NK-92 treated with Interleukin-12 subunit alpha and Interleukin-12 subunit beta, amount 100 ng/mL, for 24 hours (cell line): Measurements from ENCODE around the gene SCRT2.
"Not testable (repeated sequence)": the region's sequence is repeated elsewhere in the genome, so short reads cannot be mapped to it uniquely, and the experiment has no call there.

Source experiments
- DNase-seq: peaks from one replicate; lab custom pipeline; 2025; lab: John Stamatoyannopoulos, UW

The SCRT2 gene

GRCh38 chr20:701401-702129, 26.0 kb upstream of the SCRT2 start:
- no peak for DNase-seq

- DNase-seq, result no peak
Measured at GRCh38 chr20:699811-700338, 24.3 kb upstream of the SCRT2 start.

- no peak for DNase-seq
Measured at GRCh38 chr20:699342-699741, 23.7 kb upstream of the SCRT2 start.

GRCh38 chr20:698276-698675, 22.7 kb upstream of the SCRT2 start:
- no peak for DNase-seq

GRCh38 chr20:697826-698225, 22.2 kb upstream of the SCRT2 start:
- DNase-seq, result no peak

- no peak for DNase-seq
Measured at GRCh38 chr20:695165-695866, 19.7 kb upstream of the SCRT2 start.

GRCh38 chr20:694496-694895, 18.9 kb upstream of the SCRT2 start:
- no peak for DNase-seq

- not testable (repeated sequence) for DNase-seq
Measured at GRCh38 chr20:693786-694185, 18.2 kb upstream of the SCRT2 start.

- DNase-seq, result no peak
Measured at GRCh38 chr20:692044-692443, 16.4 kb upstream of the SCRT2 start.

GRCh38 chr20:689947-690346, 14.3 kb upstream of the SCRT2 start:
- no peak for DNase-seq

- no peak for DNase-seq
Measured at GRCh38 chr20:689348-689747, 13.7 kb upstream of the SCRT2 start.

- DNase-seq, result no peak
Measured at GRCh38 chr20:688809-689212, 13.2 kb upstream of the SCRT2 start.

GRCh38 chr20:687468-688203, 12.0 kb upstream of the SCRT2 start:
- DNase-seq, result no peak

- DNase-seq, result no peak
Measured at GRCh38 chr20:684676-685319, 9.2 kb upstream of the SCRT2 start.

- no peak for DNase-seq
Measured at GRCh38 chr20:682123-682522, 6.5 kb upstream of the SCRT2 start.

- no peak for DNase-seq
Measured at GRCh38 chr20:680638-681187, 5.1 kb upstream of the SCRT2 start.

GRCh38 chr20:677957-678356, 2.4 kb upstream of the SCRT2 start:
- no peak for DNase-seq

- DNase-seq, result no peak
Measured at GRCh38 chr20:676967-677366, 1.4 kb upstream of the SCRT2 start.

GRCh38 chr20:676315-676937, 824 bp upstream of the SCRT2 start:
- DNase-seq, result no peak

- DNase-seq, result no peak
Measured at GRCh38 chr20:675033-675452, 559 bp downstream of the SCRT2 start.

- no peak for DNase-seq
Measured at GRCh38 chr20:673603-674001, 2.0 kb downstream of the SCRT2 start.
